Measurements from ENCODE around the gene IL32. TPM values are rescaled to one million over a fixed set of nuclear protein-coding genes. Genes with fewer than 3 reads are reported as not detected.

Gene IL32
- total RNA-seq, 2 experiments from 2014 or later: 2,973 to 3,212 TPM

DNA sequence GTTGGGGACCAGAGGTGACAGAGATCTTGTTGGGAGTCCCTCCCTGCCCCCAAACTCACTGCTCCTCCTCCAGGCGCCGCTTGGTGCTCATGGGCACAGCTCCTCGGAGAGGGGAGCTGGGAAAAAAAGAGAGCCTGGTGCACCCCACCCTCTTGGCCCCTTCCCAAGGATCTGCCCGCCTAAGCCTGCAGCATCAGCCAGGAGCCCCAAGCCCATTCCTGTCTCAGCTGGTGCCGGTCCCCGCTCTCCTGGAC lies 42.1 kb upstream of the IL32 start:
- Mint-ChIP-seq H3K36me3 (ENCODE audit: low read depth) (peaks cover 19% of the 10 kb centered on the region), H3K27ac (peak overlapping the region; percentile 95), H3K4me1 (peaks cover 55% of the 10 kb centered on the region), H3K4me3 (peak overlapping the region; percentile 84), H3K27me3 (peaks cover 8% of the 10 kb centered on the region), H3K9me3 (no peaks in the 10 kb centered on the region)
- POLR2A ChIA-PET: no interaction called here
- DNase-seq: no peak
- CTCF ChIA-PET: interaction anchor here (1.5 to 8.0 kb wide), 5 partner anchors 9 to 57 kb away, joined by 4 to 90 read pairs (median 7); no protein-coding TSS in a partner anchor

DNA sequence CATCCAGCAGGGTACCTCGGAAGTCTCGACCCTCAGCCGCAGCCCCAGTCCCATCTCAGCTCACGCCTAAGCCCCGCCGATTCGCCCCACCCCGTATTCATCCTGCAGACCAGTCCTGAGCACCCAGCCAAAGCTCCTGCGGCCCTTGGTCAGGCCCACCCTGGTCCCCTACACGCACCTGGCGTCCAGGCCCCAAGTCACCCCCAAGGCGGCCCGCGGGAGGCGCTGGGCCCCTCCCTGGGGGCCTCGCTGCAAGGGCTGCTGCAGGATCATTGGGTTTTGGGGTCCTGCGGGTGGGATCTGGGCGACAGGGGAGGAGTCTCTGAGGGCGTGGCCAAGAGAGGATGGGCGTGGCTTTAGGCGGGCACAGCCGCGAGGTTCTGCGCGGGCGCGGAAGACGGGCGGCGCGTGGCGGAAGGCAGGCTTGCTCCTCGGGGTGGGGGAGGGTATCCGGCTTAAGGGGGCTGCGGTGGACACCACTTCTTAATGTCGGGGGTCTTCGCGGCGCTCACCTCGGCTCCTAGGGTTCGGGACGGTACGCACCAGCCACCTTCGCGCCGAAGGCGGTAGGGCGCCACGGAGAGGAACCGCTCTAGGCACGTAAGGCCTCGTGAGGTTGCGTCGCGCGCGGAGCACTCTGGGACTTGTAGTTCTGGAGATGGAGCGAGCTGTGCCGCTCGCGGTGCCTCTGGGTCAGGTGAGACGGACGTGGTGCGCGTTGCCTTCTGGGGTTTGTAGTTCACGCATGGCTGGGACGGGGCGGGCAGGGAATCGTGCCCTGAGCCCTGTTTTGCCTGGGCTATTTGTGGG lies 41.6 kb upstream of the IL32 start, which contains the start of the genes HCFC1R1 and THOC6:
Gene HCFC1R1, minus strand, starts transcription at position 274 of the 810 bp plus-strand sequence. Its CDS starts 1 bp downstream, at position 273.
Gene THOC6, plus strand, starts transcription at position 367 of the 810 bp plus-strand sequence. Its CDS starts 292 bp downstream, at position 659.
- peak within 1 kb of the TSS; percentile 95 for H3K27ac Mint-ChIP-seq
- ChIA-PET CTCF (interaction anchor here (0.5 to 8.0 kb wide), 7 partner anchors 8 to 104 kb away, joined by 3 to 90 read pairs (median 5); no protein-coding TSS in a partner anchor), POLR2A (interaction anchor here (0.7 kb wide), 1 partner anchor 23 kb away, joined by 3 read pairs; no protein-coding TSS in a partner anchor)
- H3K36me3 Mint-ChIP-seq (ENCODE audit: low read depth): peaks cover 19% of the 10 kb centered on the region
- H3K4me1 Mint-ChIP-seq: peaks cover 56% of the 10 kb centered on the region
- H3K4me3 Mint-ChIP-seq: peak within 1 kb of the TSS; percentile 84
- no peaks in the 10 kb centered on the region for H3K9me3 Mint-ChIP-seq
- H3K27me3 Mint-ChIP-seq: peaks cover 4% of the 10 kb centered on the region
- peak; percentile 97 for DNase-seq

DNA sequence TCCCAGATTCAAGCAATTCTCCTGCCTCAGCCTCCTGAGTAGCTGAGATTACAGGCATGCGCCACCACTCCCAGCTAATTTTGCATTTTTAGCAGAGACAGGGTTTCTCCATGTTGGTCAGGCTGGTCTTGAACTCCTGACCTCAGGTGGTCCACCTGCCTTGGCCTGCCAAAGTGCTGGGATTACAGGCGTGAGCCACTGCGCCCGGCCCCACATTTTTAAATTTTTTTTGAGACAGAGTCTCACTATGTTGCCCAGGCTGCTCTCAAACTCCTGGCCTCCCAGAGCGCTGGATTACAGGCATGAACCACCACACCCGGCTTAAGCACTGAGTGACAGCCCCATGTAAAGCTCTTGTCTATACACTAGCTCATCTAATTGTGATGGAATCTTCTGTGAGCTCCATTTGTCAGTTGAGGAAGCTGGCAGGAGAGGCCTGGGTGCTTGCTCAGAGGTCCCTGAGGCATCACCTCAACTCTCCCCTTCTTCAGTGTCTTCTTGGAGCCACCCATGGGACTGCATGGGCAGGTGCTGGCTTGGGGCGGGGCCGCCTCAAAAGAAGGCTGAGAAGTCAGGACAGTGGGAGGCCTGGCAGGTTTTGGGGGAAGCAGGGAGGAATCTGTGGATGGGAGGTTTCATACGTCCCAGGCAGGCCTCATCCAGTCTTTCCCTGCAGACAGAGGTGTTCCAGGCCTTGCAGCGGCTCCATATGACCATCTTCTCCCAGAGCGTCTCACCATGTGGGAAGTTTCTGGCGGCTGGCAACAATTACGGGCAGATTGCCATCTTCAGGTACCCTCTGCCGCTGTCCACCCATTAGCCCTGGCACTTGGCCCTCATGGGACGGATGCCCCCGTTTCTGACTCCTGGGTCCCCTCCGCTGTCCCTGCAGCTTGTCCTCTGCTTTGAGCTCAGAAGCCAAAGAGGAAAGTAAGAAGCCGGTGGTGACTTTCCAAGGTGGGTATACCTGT lies 40.1 kb upstream of the IL32 start:
- Mint-ChIP-seq H3K27ac (no peak overlapping the region), H3K4me1 (peaks cover 62% of the 10 kb centered on the region), H3K9me3 (no peaks in the 10 kb centered on the region), H3K4me3 (no peak overlapping the region), H3K36me3 (ENCODE audit: low read depth) (peaks cover 19% of the 10 kb centered on the region), H3K27me3 (peaks cover 12% of the 10 kb centered on the region)
- POLR2A ChIA-PET: no interaction called here
- CTCF ChIA-PET: interaction anchor here (1.2 to 8.3 kb wide), 4 partner anchors 7 to 124 kb away, joined by 3 to 90 read pairs (median 40); no protein-coding TSS in a partner anchor
- DNase-seq: no peak

GRCh38 chr16:3026003-3026378 lies 39.4 kb upstream of the IL32 start:
- no peak for DNase-seq
- no peak overlapping the region for H3K4me3 Mint-ChIP-seq

DNA sequence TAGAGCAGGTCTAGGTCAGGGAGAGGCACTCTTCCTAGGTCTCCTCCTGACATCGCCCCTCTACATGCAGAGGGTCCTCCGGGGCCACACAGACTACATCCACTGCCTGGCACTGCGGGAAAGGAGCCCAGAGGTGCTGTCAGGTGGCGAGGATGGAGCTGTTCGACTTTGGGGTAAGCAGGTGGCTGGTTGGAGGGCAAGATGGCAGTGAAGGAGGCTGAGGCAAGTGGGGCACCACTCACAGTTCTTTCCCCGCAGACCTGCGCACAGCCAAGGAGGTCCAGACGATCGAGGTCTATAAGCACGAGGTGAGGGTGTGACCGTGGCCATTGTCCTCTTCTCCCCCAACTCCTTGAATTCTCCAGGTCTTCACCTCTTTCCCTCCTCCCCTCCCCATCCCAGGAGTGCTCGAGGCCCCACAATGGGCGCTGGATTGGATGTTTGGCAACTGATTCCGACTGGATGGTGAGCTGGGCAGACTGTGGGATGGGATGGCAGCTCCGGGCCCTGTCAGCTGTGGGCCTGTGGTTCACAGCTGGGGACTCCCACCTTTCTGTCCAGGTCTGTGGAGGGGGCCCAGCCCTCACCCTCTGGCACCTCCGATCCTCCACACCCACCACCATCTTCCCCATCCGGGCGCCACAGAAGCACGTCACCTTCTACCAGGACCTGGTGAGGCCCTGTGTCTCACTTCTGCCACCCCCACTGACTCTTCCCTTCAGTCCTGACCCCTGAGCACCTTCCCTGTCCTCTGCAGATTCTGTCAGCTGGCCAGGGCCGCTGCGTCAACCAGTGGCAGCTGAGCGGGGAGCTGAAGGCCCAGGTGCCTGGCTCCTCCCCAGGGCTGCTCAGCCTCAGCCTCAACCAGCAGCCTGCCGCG lies 38.6 kb upstream of the IL32 start:
- DNase-seq: no peak
- Mint-ChIP-seq H3K36me3 (ENCODE audit: low read depth) (peaks cover 19% of the 10 kb centered on the region), H3K9me3 (no peaks in the 10 kb centered on the region), H3K4me1 (peaks cover 55% of the 10 kb centered on the region), H3K27me3 (peaks cover 17% of the 10 kb centered on the region), H3K4me3 (no peak overlapping the region), H3K27ac (no peak overlapping the region)
- CTCF ChIA-PET: interaction anchor here (0.7 to 9.5 kb wide), 17 partner anchors 5 to 483 kb away, joined by 3 to 119 read pairs (median 8); partner anchors contain the start of genes BICDL2, CLDN6, HCFC1R1 and MMP25
- POLR2A ChIA-PET: no interaction called here

More at GRCh38 chr16:3026003-3026378, 39.4 kb upstream of the IL32 start:
- no peak overlapping the region for H3K27ac Mint-ChIP-seq
- ChIA-PET CTCF (interaction anchor here (1.3 to 8.9 kb wide), 4 partner anchors 16 to 124 kb away, joined by 4 to 119 read pairs (median 42); partner anchors contain the start of gene MMP25), POLR2A (no interaction called here)
- H3K27me3 Mint-ChIP-seq: peaks cover 14% of the 10 kb centered on the region
- peaks cover 61% of the 10 kb centered on the region for H3K4me1 Mint-ChIP-seq
- H3K9me3 Mint-ChIP-seq: no peaks in the 10 kb centered on the region
- H3K36me3 Mint-ChIP-seq (ENCODE audit: low read depth): peaks cover 19% of the 10 kb centered on the region

- DNase-seq: no peak
- POLR2A ChIA-PET: no interaction called here
- CTCF ChIA-PET: interaction anchor here (0.7 to 9.5 kb wide), 28 partner anchors 6 to 483 kb away, joined by 3 to 119 read pairs (median 5); partner anchors contain the start of genes BICDL2, CLDN6, HCFC1R1 and IL32
- no peaks in the 10 kb centered on the region for H3K9me3 Mint-ChIP-seq
- peaks cover 23% of the 10 kb centered on the region for H3K27me3 Mint-ChIP-seq
- peaks cover 19% of the 10 kb centered on the region for H3K36me3 Mint-ChIP-seq (ENCODE audit: low read depth)
- peaks cover 52% of the 10 kb centered on the region for H3K4me1 Mint-ChIP-seq
- no peak overlapping the region for H3K4me3 Mint-ChIP-seq
- no peak overlapping the region for H3K27ac Mint-ChIP-seq
Observed at GRCh38 chr16:3027489-3027795, 38.0 kb upstream of the IL32 start.

- peak; percentile 88 for DNase-seq
- Mint-ChIP-seq H3K27ac (peak overlapping the region; percentile 78), H3K4me3 (peak overlapping the region; percentile 38), H3K4me1 (peaks cover 48% of the 10 kb centered on the region), H3K27me3 (peaks cover 30% of the 10 kb centered on the region), H3K9me3 (no peaks in the 10 kb centered on the region), H3K36me3 (ENCODE audit: low read depth) (peaks cover 19% of the 10 kb centered on the region)
- ChIA-PET POLR2A (interaction anchor here (0.5 to 0.9 kb wide), 2 partner anchors 8 to 89 kb away, joined by 3 read pairs; partner anchors contain the start of gene TNFRSF12A), CTCF (interaction anchor here (0.5 to 9.5 kb wide), 39 partner anchors 7 to 482 kb away, joined by 3 to 119 read pairs (median 4); partner anchors contain the start of genes BICDL2, CLDN6, HCFC1R1 and IL32)
Observed at GRCh38 chr16:3027983-3028715, 37.3 kb upstream of the IL32 start.

GRCh38 chr16:3028716-3029319 lies 36.6 kb upstream of the IL32 start:
- CTCF ChIA-PET: interaction anchor here (0.5 to 9.5 kb wide), 34 partner anchors 7 to 481 kb away, joined by 3 to 119 read pairs (median 5); partner anchors contain the start of genes CLDN6, HCFC1R1, IL32 and MMP25
- H3K4me3 Mint-ChIP-seq: peak overlapping the region; percentile 60
- POLR2A ChIA-PET: interaction anchor here (0.6 to 1.1 kb wide), 3 partner anchors 9 to 19 kb away, joined by 3 read pairs; partner anchors contain the start of gene TNFRSF12A
- DNase-seq: no peak
- H3K4me1 Mint-ChIP-seq: peaks cover 43% of the 10 kb centered on the region
- peaks cover 20% of the 10 kb centered on the region for H3K36me3 Mint-ChIP-seq (ENCODE audit: low read depth)
- H3K9me3 Mint-ChIP-seq: no peaks in the 10 kb centered on the region
- peaks cover 37% of the 10 kb centered on the region for H3K27me3 Mint-ChIP-seq
- H3K27ac Mint-ChIP-seq: no peak overlapping the region

DNA sequence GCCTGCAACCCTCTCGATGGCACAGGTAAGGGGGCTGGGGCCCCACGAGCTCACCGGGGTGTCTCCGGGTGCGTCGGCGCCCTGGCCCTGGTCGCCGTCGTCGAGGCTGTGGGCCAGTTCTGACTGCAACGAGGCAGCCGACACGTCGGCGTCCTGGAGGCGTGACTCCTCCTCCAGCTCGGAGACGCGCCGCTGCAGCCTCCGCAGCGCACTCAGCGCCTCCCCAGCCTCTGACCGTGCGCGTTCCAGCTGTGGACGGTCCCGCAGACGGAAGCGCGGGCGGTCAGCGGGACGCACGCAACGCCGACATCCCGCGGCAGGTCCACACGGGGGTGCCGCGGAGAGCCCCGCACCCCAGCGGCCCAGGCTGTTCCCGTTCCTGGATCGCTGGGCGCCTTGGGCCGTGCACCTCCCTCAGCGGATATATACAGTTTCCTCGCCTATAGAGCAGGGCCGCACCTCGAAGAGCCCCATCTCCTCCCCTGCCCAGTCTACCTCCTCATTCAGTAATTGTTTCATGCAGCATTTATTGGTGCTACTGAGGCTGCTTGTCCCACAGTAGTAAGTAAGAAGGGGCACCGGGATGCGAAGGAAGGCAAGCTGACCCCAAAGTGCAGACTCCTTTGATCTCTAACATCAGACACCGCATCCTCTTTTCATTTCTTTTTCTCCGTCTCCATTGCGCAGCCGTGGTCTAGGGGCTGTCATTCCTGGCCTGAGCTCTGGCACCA lies 35.8 kb upstream of the IL32 start:
- peaks cover 45% of the 10 kb centered on the region for H3K27me3 Mint-ChIP-seq
- POLR2A ChIA-PET: interaction anchor here (0.6 to 1.1 kb wide), 3 partner anchors 10 to 48 kb away, joined by 3 read pairs; no protein-coding TSS in a partner anchor
- DNase-seq: peak; percentile 58
- no peak overlapping the region for H3K27ac Mint-ChIP-seq
- H3K9me3 Mint-ChIP-seq: no peaks in the 10 kb centered on the region
- peaks cover 39% of the 10 kb centered on the region for H3K4me1 Mint-ChIP-seq
- CTCF ChIA-PET: interaction anchor here (0.6 to 9.5 kb wide), 11 partner anchors 8 to 590 kb away, joined by 3 to 119 read pairs (median 16); partner anchors contain the start of genes CLDN6, HCFC1R1, IL32 and MMP25
- peaks cover 19% of the 10 kb centered on the region for H3K36me3 Mint-ChIP-seq (ENCODE audit: low read depth)
- peak overlapping the region; percentile 60 for H3K4me3 Mint-ChIP-seq
